IPS DF 6.9 (cell line): ENCODE results near the gene CDKN3.
"Not testable (repeated sequence)": the region's sequence is repeated elsewhere in the genome, so short reads cannot be mapped to it uniquely, and the experiment has no call there.

Experiments
- DNase-seq: peaks from one replicate; pipeline ENCODE4 v3.0.0-alpha.2; 2013; ENCODE audit warnings: low read depth, low spot score
- H3K27ac ChIP-seq: one replicate; pipeline ENCODE4 v1.5.1; 2013; ENCODE audit warnings: low read length, control low read depth
- H3K27me3 ChIP-seq: 2 replicates; pipeline ENCODE4 v1.6.1; 2013; ENCODE audit warnings: mild to moderate bottlenecking, low read length; ENCODE audit not compliant: control insufficient read depth, insufficient read depth
- H3K36me3 ChIP-seq: 2 replicates; pipeline ENCODE4 v1.6.1; 2013; ENCODE audit warnings: low read length; ENCODE audit not compliant: control insufficient read depth, insufficient read depth
- H3K4me1 ChIP-seq: 2 replicates; pipeline ENCODE4 v1.6.1; 2013; ENCODE audit warnings: low read length; ENCODE audit not compliant: control insufficient read depth, insufficient read depth
- H3K4me3 ChIP-seq: 2 replicates; pipeline ENCODE4 v1.5.1; 2013; ENCODE audit warnings: mild to moderate bottlenecking, low read length
- H3K9me3 ChIP-seq: 2 replicates; pipeline ENCODE4 v1.6.1; 2013; ENCODE audit warnings: low read length, inconsistent platforms; ENCODE audit not compliant: control insufficient read depth, insufficient read depth
- WGBS: extraction: QIAGEN DNeasy Blood & Tissue Kit; methylation state at CpG from one replicate; pipeline ENCODE4 v1.1.7; 2013; ENCODE audit warnings: mixed read lengths, missing lambda C conversion rate; ENCODE audit not compliant: insufficient read length, insufficient coverage; 5-methylcytosine and 5-hydroxymethylcytosine counted together

Gene CDKN3

DNA sequence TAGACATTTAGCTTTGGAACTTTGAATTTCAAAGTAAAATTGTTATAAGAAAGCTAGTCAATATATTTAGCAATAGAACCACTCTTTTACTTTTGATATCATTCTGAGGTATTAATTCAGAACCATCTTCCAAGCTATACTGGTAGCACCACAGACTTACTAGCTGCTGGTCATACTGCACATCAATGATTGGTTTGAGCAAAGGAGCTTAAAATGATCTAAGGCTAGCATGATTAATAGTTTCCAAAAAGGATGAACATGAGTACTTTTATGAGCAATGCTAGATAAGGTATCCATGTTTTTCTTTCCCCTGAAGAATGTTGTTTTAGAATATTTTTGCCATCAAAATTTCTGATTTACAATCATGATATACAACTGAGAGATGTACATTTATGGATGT lies 27.2 kb downstream of the CDKN3 start:
- H3K4me1 ChIP-seq, result no peaks in the 10 kb centered on the region
- H3K27ac ChIP-seq, result no peak overlapping the region
- no peaks in the 10 kb centered on the region; the same call in 1 of the 2 replicates for H3K36me3 ChIP-seq
- no peaks in the 10 kb centered on the region for H3K27me3 ChIP-seq
- DNase-seq, result no peak
- no peak overlapping the region for H3K4me3 ChIP-seq
- no peaks in the 10 kb centered on the region for H3K9me3 ChIP-seq

DNA sequence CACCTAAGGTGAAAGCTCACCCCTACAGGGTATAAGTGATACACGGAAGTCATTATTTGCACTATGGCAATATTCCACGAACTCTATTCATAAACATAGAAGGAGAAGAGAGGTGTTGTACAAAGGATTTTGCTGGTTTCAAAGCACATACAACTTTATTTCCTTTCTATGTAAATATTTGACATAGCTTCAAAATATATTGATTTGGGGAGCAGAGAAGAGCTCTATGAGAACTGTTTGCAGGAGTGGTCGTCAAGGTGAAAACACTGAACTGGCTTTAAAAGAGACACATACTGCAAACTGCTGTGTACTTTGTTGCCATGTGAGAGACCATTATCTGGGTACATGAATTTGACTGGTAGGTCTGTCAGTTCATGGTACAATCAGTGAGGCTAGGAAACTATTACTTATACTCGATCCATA lies 27.7 kb downstream of the CDKN3 start:
- no peaks in the 10 kb centered on the region for H3K9me3 ChIP-seq
- no CpG with 5 or more reads among the region's 4 CpGs for WGBS
- H3K27me3 ChIP-seq, result no peaks in the 10 kb centered on the region
- H3K36me3 ChIP-seq, result no peaks in the 10 kb centered on the region; the same call in 1 of the 2 replicates
- DNase-seq, result no peak
- no peaks in the 10 kb centered on the region for H3K4me1 ChIP-seq
- H3K4me3 ChIP-seq, result no peak overlapping the region
- no peak overlapping the region for H3K27ac ChIP-seq

DNA sequence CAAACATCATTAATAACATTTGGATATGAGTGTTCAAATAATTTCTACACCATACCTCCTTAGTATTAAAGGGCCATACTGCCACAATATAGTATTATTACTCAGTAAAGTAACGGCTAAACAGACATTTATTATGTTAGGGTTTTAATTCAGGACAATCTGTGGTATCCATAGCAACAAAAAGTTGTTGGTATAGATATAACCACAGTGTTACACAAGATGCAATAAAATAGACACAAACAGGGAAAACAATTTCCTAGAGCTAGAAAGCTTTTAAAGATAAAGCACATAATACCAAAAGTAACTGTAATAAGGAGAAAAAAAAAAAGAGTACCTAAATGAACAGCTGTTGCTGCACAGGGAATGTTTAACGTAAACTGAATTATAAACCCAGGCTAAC lies 28.3 kb downstream of the CDKN3 start:
- no CpG with 5 or more reads among the region's 2 CpGs for WGBS

DNA sequence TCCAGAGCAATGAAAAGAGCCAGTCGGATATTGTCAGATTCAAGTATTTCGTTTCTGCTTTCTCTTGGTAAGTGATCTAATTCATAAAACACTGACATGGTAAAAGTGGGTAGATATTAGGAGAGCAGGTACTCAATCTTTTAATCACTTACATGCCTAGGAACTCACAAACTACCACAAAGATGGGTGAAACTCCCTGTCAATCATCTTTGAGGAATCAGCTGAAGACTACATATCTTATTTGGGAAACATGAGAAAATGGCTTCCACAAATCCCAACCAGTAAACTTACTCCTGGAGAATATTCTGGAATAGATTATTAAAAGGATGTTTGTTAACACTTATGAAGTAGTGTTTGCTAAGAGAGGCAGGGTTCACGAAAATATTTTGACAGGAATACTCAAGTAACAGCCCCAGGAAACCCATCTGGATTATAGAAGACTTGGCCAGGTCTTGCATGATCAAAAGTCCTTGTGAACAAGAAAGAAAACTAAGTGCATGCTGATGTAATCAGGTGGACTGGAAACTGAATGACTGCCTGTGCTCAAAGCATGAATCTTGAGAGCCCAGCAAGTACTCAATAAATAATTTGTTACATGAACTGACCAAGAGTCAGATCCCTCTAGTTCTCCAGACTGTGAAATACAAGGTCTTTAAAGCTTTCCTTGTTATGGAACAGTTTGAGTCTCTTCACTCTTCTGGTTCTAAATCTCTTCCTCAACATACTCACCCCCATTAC lies 28.9 kb downstream of the CDKN3 start:
- H3K4me3 ChIP-seq, result no peak overlapping the region
- H3K27ac ChIP-seq, result no peak overlapping the region
- H3K9me3 ChIP-seq, result no peaks in the 10 kb centered on the region
- H3K36me3 ChIP-seq, result peaks cover 2% of the 10 kb centered on the region; the same call in 1 of the 2 replicates
- H3K27me3 ChIP-seq, result no peaks in the 10 kb centered on the region
- no CpG with 5 or more reads among the region's 3 CpGs for WGBS
- H3K4me1 ChIP-seq, result no peaks in the 10 kb centered on the region
- DNase-seq, result no peak

More for the DNA sequence above, 28.3 kb downstream of the CDKN3 start:
- Histone ChIP-seq H3K4me3 (no peak overlapping the region), H3K36me3 (peaks cover 2% of the 10 kb centered on the region; the same call in 1 of the 2 replicates), H3K9me3 (no peaks in the 10 kb centered on the region), H3K4me1 (no peaks in the 10 kb centered on the region), H3K27me3 (no peaks in the 10 kb centered on the region), H3K27ac (no peak overlapping the region)
- no peak for DNase-seq

DNA sequence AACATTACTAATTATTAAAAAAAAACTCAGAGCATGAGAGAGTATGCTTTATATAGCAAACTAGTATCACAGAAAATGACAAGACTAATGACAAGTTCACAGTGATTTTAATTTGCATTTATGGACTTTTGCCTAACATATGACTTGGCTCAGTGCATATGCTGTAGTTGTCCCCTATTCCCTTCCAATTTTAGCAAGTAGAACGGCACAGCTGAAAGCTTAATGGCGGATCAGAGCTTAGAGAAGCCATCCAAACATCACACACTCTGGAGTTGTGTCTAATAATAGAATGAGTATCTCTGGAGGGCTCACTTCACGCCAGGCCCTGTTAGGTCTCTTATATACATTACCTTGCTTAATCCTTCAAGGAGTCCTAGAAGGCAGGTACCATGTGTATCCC lies 31.1 kb downstream of the CDKN3 start:
- DNase-seq, result no peak
- Histone ChIP-seq H3K27ac (no peak overlapping the region), H3K36me3 (peaks cover 2% of the 10 kb centered on the region; the same call in 1 of the 2 replicates), H3K4me1 (no peaks in the 10 kb centered on the region), H3K9me3 (no peaks in the 10 kb centered on the region), H3K4me3 (no peak overlapping the region), H3K27me3 (no peaks in the 10 kb centered on the region)
- WGBS, result no CpG with 5 or more reads among the region's 3 CpGs

DNA sequence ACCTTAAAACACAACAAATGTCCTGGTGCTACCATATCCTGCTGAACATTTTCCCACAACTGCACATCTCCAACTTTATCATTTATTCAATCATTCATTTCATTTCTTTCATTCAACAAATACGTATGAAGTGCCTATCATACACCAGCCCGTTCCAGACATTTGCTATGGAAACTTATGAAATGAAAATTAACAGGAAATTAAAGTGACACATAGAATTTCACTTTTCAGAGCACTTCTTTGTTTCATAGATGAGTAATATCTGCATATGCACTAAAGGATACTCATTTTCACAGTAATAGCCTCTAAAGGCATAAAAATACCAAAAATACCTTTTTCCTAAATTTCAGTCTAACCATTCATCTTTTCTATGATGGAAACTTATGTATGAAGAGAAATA lies 31.7 kb downstream of the CDKN3 start:
- 100% methylated on average over 2 of the region's 2 CpGs for WGBS
- H3K9me3 ChIP-seq, result no peaks in the 10 kb centered on the region
- no peak overlapping the region for H3K4me3 ChIP-seq
- H3K27ac ChIP-seq, result no peak overlapping the region
- no peak for DNase-seq
- H3K27me3 ChIP-seq, result no peaks in the 10 kb centered on the region
- peaks cover 2% of the 10 kb centered on the region; the same call in 1 of the 2 replicates for H3K36me3 ChIP-seq
- no peaks in the 10 kb centered on the region; the same call in 1 of the 2 replicates for H3K4me1 ChIP-seq

DNA sequence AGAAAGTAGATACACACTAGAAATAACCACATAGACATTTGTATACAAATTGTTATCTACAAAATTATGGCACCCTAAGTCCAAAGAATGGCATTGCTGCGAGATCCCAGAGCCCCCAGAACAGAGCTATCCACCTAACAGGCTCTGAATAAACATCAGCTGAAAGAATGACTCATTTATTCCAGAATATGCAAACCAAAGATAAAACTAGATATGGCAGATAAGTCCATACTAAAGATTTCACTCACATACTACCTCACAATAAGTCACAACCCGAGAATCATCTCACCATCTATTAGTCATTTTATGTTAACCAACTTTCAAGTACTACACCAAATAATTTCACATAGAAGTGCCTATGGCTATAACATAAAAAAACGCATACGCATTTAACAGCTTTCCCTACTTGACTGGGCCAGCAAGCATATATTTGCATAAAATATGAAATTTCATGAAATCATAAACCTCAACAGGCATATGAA lies 38.7 kb downstream of the CDKN3 start:
- no peak for DNase-seq
- Histone ChIP-seq H3K4me3 (no peak overlapping the region), H3K36me3 (no peaks in the 10 kb centered on the region; the same call in 1 of the 2 replicates), H3K9me3 (no peaks in the 10 kb centered on the region), H3K4me1 (no peaks in the 10 kb centered on the region; the same call in 1 of the 2 replicates), H3K27ac (no peak overlapping the region), H3K27me3 (no peaks in the 10 kb centered on the region)
- WGBS, result 100% methylated on average over 1 of the region's 4 CpGs

DNA sequence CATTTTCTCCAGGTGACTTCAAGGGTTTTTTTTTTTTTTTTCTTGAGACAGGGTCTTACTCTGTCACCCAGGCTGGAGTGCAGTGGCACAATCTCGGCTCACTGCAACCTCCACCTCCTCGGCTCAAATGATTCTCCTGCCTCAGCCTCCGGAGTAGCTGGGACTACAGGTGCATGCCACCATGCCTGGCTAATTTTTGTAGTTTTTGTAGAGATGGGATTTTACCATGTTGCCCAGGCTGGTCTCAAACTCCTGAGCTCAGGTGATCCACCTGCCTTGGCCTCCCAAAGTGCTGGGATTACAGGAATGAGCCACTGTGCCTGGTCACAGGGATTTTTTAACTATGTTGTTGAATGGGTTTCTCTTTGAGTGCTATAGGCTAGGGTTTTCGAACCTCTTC lies 41.1 kb downstream of the CDKN3 start:
- WGBS, result no CpG with 5 or more reads among the region's 4 CpGs
- H3K27ac ChIP-seq, H3K4me1 ChIP-seq, H3K27me3 ChIP-seq, DNase-seq, H3K36me3 ChIP-seq, H3K4me3 ChIP-seq, H3K9me3 ChIP-seq: not testable (repeated sequence)

DNA sequence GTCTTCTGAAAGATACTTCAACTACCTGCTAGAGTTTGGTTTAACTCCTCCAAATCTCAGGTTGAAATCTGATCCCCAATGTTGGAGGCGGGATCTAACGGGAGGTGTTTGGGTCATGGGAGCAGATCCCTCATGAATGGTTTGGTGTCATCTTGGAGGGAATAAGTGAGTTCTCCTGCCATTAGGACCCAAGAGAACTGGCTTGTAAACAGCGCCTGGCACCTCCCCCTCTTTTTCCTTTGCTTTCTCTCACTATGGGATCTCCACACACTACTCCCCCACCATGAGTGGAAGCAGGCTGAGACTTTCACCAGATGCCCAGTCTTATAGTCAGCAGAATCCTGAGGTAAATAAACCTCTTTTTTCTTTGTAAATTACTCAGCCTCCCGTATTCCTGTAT lies 41.9 kb downstream of the CDKN3 start:
- no peaks in the 10 kb centered on the region for H3K27me3 ChIP-seq
- H3K4me3 ChIP-seq, result no peak overlapping the region
- no peak for DNase-seq
- no CpG with 5 or more reads among the region's 4 CpGs for WGBS
- H3K36me3 ChIP-seq, result no peaks in the 10 kb centered on the region
- H3K27ac ChIP-seq, result no peak overlapping the region
- H3K9me3 ChIP-seq, result no peaks in the 10 kb centered on the region
- H3K4me1 ChIP-seq, result no peaks in the 10 kb centered on the region; the same call in 1 of the 2 replicates

DNA sequence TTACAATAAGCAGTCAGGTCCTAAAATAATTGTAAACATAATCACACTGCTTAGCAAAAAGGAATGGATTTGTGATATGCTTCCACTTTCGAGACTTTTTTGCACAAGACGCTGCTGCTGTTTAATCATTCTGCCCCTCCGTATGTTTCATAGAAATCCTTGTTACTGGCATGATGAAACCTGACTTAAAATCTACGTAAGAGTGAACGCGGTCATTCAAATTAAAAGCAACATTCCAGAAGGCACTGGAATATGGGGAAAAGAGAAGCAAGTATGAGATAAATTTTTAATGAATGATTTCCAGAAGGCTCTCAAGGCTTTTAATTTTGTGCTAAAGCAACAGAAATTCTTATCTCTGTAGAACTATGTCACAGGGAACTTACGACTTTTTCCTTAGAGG lies 43.2 kb downstream of the CDKN3 start:
- no CpG with 5 or more reads among the region's 7 CpGs for WGBS
- Histone ChIP-seq H3K36me3 (no peaks in the 10 kb centered on the region), H3K4me1 (no peaks in the 10 kb centered on the region; the same call in 1 of the 2 replicates), H3K4me3 (peak overlapping the region; percentile 59; the same call in 1 of the 2 replicates), H3K27ac (no peak overlapping the region), H3K9me3 (no peaks in the 10 kb centered on the region), H3K27me3 (no peaks in the 10 kb centered on the region)
- DNase-seq, result no peak

DNA sequence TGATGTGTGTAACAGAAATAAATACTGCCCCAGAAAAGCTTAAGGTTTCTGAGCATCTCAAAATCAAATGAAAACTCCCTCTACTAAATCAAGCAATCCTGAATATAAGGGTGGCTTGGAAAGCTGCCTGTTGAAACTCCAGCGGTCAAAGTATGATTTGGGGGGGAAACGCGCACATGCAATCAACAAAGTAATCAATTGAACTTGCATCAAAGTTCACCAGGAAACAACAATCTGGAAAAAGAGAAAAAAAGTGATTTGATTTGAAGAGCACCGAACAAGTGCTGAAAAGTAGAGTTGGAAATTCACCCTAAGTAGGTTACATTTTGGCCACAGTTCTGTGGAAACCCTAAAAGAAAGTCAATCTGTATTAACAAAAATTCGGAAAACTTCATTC lies 43.7 kb downstream of the CDKN3 start:
- no peak for DNase-seq
- Histone ChIP-seq H3K4me1 (no peaks in the 10 kb centered on the region; the same call in 1 of the 2 replicates), H3K4me3 (peak overlapping the region; percentile 59; the same call in 1 of the 2 replicates), H3K27ac (no peak overlapping the region), H3K27me3 (no peaks in the 10 kb centered on the region), H3K36me3 (no peaks in the 10 kb centered on the region), H3K9me3 (no peaks in the 10 kb centered on the region)
- WGBS, result no CpG with 5 or more reads among the region's 5 CpGs
